ENCODE results near the gene CA5B. TPM values are rescaled to one million over a fixed set of nuclear protein-coding genes. Genes with fewer than 3 reads are reported as not detected.
"Not testable (repeated sequence)": the region's sequence is repeated elsewhere in the genome, so short reads cannot be mapped to it uniquely, and the experiment has no call there.

Gene CA5B
- total RNA-seq, 1 experiment from 2014 or later: 8.3 TPM

DNA sequence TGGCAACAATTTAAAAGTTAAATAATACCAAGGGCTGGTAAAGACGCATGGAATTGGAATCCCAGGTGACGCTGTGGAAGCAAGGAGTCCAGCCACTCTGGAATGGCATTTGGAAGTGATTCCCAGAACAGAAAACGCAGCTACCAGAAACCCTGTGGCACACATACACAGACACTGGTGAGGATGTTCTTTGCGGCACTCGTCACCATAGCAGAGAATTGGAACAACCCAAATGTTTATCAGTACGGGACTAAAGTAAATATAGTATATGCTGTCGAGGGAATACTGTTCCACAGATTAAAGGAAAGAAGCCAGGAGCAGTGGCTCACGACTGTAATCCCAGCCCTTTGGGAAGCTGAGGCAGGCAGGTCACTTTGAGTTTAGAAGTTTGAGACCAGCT lies 33.8 kb upstream of the CA5B start:
- H3K4me2 ChIP-seq (ENCODE audit: insufficient read depth, insufficient read length, low read length); H4K91ac ChIP-seq (ENCODE audit: insufficient read length, low read depth, low read length); H3K4me3 Mint-ChIP-seq; H2BK5ac ChIP-seq (ENCODE audit: insufficient read length, low read length); H3K9ac ChIP-seq (ENCODE audit: extremely low read depth, insufficient read length, low read length); H3K18ac ChIP-seq (ENCODE audit: insufficient read length, low read depth, low read length); H4K20me1 ChIP-seq (ENCODE audit: control insufficient read depth, insufficient read depth, insufficient read length); H3K27ac ChIP-seq (ENCODE audit: insufficient read length, low read depth, low read length); H3K4me1 Mint-ChIP-seq; H3K79me1 ChIP-seq (ENCODE audit: insufficient read depth, low read depth, low read length, poor library complexity, severe bottlenecking); H2BK12ac ChIP-seq (ENCODE audit: insufficient read length, low read depth, low read length); H4K8ac ChIP-seq (replicated peaks; ENCODE audit: insufficient read length, low read depth, low read length); H2BK20ac ChIP-seq (ENCODE audit: low read depth, low read length, poor library complexity, severe bottlenecking); H3K9me3 Mint-ChIP-seq; H3K79me2 ChIP-seq (ENCODE audit: insufficient read depth, low read length); H3K27me3 Mint-ChIP-seq (ENCODE audit: low read depth); H4K5ac ChIP-seq (ENCODE audit: insufficient read length, low read depth, low read length); DNase-seq; H3K9me3 ChIP-seq (ENCODE audit: control insufficient read depth, low read depth, low read length); H3K14ac ChIP-seq (ENCODE audit: insufficient read depth, low read length); H2BK15ac ChIP-seq (ENCODE audit: low read depth, low read length); H3K27ac Mint-ChIP-seq; H3T11ph ChIP-seq (ENCODE audit: low read length); H2AFZ ChIP-seq (ENCODE audit: low read length); H2AK5ac ChIP-seq (ENCODE audit: insufficient read length, low read length); H3K56ac ChIP-seq (ENCODE audit: insufficient read length, low read depth, low read length); H2BK120ac ChIP-seq (ENCODE audit: low read depth, low read length, poor library complexity, severe bottlenecking); H3K23me2 ChIP-seq (ENCODE audit: insufficient read length, low read depth, low read length, poor library complexity, severe bottlenecking); H3K27me3 ChIP-seq (ENCODE audit: insufficient read depth, low read length); H3K4me1 ChIP-seq (ENCODE audit: insufficient read depth, low read length); H3K4ac ChIP-seq (ENCODE audit: low read depth, low read length); H3K23ac ChIP-seq (ENCODE audit: insufficient read length, low read depth, low read length): not testable (repeated sequence)
- peaks cover 7 to 10% (median 9%) of the 10 kb centered on the region in 3 experiments; a peak in 4 of 7 replicates for H3K36me3 Mint-ChIP-seq (ENCODE audit: insufficient read depth in 1 of 3, low read depth in 3 of 3)
- no CpG with 5 or more reads among the region's 8 CpGs for WGBS (ENCODE audit: extremely low coverage, insufficient read length, low lambda C conversion rate)

All from H9 (cell line).